ENCODE measurements around the gene MAN2B1.
A peak's percentile ranks its signal among the peaks of the same experiment; 100 is the strongest.
"Not testable (repeated sequence)": the region's sequence is repeated elsewhere in the genome, so short reads cannot be mapped to it uniquely, and the experiment has no call there.

Gene MAN2B1

DNA sequence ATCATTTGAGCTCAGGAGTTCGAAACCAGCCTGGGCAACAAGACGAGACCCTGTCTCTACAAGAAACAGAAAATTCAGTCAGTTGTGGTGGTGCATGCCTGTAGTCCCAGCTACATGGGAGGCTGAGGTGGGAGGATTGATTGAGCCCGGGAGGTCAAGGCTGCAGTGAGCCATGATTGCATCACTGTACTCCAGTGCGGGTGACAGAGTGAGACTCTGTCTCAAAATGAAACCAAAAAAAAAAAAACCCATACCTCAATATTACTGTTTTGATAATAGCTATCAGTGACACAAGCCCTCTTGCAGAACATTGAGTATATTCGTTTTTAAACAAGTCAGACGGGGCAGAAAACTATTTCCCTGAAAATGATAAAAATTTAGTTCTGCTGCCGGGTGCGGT lies 39.6 kb downstream of the MAN2B1 start:
- DNase-seq (ENCODE audit: extremely low spot score, insufficient read length, low read depth) = no peak
- no peak for FAIRE-seq

DNA sequence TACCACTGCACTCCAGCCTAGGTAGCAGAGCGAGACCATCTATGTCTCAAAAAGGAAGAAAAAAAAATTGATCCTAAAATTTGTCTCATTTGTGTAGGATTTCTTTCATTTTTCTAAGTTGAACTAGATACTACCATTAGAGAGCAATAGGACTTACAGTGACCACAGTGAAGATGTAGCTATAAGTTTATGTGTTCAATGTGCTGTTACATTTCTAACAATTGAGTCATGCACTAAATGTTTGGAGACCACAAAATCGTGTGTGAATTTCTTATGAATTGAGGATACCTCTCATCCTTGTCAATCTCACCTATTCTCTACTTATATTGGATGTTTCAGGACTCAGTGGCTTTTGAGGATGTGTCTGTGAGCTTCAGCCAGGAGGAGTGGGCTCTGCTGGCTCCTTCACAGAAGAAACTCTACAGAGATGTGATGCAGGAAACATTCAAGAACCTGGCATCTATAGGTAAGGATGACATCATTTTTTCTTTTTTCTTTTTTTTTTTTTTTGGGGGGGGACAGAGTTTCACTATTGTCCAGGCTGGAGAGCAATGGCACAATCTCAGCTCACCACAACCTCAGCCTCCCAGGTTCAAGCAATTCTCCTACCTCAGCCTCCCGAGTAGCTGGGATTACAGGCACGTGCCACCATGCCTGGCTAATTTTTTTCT lies 43.0 kb downstream of the MAN2B1 start:
- DNase-seq (ENCODE audit: extremely low spot score, insufficient read length, low read depth) = no peak
- no peak for FAIRE-seq

DNA sequence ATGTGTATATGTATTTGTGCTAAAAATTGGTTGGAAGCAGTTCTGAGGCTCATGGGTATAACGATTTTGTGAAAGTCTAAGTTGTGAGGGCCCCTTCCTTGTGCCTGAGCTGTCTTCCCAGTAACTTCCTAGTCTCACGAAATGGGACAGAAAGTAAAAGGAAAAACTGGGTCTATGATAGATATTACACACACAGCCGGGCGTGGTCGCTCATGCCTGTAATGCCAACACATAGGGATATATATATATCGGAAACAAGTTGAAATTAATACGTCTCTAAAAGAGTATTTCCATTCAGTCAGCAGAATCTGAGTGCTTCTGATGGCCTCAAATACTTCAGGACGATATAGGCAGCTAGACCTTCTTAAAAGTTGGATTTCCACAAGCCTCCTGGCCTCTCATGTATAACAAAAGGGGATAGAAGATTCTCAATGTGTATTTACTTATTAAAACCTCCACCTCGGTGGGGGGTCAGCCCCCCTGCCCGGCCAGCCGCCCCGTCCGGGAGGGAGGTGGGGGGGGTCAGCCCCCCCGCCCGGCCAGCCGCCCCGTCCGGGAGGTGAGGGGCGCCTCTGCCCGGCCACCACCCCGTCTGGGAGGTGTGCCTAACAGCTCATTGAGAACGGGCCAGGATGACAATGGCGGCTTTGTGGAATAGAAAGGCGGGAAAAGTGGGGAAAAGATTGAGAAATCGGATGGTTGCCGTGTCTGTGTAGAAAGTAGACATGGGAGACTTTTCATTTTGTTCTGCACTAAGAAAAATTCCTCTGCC lies 45.1 kb downstream of the MAN2B1 start:
- FAIRE-seq; DNase-seq (ENCODE audit: extremely low spot score, insufficient read length, low read depth): not testable (repeated sequence)

DNA sequence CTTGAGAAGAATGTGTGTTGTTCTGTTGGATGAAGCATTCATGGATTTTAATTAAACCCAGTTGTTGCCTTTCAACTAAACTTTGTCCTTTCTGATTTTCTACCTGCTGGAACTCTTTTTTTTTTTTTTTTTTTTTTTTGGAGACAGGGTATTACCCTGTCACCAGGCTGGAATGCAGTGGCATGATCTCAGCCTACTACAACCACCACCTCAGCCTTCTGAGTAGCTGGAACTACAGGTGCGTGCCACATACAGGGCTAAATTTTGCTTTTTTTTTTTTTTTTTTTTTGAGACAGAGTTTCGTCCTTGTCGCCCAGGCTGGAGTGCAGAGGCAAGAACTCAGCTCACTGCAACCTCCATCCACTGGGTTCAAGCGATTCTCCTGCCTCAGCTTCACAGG lies 48.9 kb downstream of the MAN2B1 start:
- DNase-seq (ENCODE audit: extremely low spot score, insufficient read length, low read depth) (no peak), FAIRE-seq (no peak)

DNA sequence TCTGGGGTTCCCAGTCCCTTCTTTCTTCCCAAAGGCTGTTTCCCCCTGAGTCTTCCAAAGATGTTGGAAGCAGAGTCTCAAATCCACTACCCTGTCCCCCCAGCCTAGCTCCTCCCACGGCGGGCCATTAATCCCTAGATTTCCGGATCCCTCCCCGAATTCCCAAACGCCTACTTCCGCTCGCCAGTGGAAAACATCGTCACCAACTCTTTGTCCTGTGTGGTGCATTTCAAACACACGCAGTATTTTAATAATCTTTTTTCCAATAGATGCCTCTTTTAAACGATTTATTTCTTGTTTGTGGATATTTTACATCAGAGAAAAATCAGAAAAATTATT lies 55.2 kb downstream of the MAN2B1 start:
- DNase-seq (ENCODE audit: extremely low spot score, insufficient read length, low read depth) (no peak), FAIRE-seq (no peak)

DNA sequence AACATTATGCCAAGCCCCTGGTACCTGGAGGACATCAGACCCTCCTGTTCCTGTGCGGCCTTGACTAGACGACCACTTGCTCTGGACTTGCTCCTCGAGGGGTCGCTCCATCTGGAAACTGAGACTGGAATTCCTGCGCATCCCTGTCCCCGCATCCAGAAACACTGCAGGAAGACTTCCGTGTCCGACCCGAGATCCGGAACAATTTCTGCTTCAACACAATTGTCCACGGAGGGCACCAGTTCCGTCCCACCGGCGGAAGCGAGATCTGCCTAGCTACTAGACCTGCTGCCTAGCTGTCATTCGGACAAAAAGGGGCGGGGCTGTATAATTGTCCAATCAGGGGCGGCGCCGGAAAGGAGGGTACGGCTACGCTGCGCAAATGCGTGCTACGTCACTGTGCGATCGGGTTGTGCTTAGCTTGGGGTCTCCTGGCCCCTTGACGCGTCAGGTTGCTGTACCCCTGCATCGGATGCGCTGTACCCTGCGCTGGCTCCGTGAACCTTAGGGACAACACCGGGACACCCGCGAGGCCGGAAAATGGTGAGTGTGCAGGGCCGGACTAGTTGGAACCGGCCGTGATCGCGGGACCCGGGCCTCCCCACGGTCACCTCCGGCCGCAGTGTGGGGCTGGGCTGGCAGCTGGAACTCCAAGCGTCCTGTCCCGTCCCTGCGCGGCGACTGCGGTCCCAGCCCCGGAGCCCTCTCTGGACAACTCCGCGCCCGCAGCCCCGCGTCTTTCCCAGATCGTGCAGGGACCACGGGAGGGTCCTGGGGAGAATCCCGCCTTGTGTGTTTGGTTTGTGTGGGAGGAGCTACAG lies 55.8 kb downstream of the MAN2B1 start, which contains the start of the genes ZNF490 and ZNF791:
TSS of gene ZNF490 (minus strand) at position 274 of the 821 bp plus-strand sequence. CDS start at position 141, 133 bp downstream.
TSS of gene ZNF791 (plus strand) at position 381 of the 821 bp plus-strand sequence. CDS start at position 541, 160 bp downstream.
- FAIRE-seq = peak; percentile 99
- peak; percentile 89 for DNase-seq (ENCODE audit: extremely low spot score, insufficient read length, low read depth)

DNA sequence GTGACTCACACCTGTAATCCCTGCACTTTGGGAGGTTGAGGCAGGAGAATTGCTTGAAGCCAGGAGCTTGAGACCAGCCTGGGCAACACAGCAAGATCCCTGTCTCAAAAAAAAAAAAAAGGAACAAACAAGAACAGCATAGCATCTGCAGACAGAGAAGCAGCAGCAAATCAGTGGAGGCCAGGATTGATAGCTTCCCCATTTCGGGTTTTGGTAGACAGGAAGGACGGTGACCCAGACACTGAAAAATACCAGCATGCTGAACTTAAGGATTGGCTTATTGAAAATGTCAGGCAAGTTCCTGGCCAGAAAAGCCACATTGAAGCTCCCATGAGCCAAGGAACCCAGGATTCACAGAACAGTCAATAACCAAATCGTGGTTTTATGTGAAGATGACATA lies 58.9 kb downstream of the MAN2B1 start:
- no peak for DNase-seq (ENCODE audit: extremely low spot score, insufficient read length, low read depth)
- FAIRE-seq = no peak

DNA sequence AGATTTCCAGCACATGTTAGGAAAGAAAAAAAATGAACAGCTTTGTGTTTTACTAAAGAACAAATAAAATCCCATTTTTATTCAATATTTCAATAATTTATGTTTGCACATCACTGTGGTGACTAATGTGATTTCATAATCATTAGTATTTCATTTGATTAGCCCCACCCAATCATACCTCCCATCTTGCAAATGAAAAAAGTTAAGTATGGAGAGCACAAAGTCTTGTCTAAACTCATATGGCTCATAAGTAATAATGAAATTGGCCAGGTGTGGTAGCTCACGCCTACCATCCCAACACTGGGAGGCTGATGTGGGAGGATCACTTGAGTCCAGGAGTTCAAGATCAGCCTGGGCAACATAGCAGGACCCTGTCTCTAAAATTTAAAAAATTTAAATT lies 59.7 kb downstream of the MAN2B1 start:
- FAIRE-seq (no peak), DNase-seq (ENCODE audit: extremely low spot score, insufficient read length, low read depth) (no peak)

DNA sequence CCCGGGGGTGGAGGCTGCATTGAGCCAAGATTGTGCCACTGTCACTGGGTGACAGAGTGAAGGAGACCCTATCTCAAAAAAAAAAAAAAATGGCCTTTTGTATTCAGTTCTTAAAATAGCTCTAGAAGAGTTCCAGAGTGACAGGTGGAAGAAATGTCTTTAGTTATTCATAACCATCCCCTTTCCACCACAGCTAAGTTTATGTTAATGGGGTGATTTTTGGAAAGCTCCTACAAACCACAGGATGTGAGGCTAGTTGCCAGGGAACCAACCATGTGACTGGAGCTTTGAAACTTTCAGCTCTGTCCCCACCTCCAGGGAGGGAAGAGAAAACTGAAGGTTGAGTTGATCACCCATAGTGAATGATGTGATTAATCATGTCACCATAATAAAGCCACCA lies 62.8 kb downstream of the MAN2B1 start:
- DNase-seq (ENCODE audit: extremely low spot score, insufficient read length, low read depth) (no peak), FAIRE-seq (peak; percentile 84)

DNA sequence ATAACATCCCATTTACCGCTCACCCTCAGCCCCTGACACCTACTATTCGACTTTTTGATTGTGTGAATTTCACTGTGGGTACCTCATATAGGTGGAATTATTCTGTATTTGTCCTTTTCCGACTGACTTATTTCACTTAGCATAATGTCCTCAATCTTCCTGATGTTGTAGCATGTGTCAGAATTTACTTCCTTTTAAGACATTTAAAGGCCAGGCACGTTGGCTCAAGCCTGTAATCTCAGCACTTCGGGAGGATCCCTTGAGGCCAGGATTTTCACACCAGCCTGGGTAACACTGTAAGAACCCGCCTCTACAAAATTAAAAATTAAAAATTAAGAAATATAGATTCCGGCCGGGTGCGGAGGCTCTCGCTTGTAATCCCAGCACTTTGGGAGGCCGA lies 68.9 kb downstream of the MAN2B1 start:
- FAIRE-seq = no peak

DNA sequence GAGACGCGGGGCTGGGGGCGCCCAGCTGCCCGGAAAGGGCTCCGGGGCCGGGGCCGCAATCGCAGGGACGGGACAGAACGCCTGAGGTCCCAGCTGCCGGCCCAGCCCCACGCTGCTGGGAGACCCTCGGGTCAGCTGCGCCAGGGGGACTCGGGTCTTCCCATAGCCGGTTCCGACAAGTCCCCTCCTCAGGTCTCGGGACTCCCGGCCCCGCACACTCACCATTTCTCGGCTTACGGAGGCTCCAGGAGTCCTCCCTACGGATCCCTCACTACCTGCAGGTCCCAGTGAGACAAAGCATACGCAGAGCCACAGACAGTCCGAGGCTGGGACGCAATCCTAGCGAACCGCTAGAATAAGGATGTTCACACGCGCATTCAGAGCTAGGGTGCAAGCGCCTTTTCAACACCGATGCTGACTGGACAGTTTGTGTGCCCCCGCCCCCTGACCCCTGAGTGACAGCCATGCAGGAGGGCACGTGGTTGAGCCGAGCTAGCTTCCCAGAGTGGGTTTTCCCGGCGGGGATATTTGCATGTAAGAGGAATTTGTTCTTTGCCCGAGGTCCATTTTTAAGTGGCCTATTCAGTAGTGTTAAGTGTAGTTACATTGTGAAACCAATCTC lies 69.5 kb downstream of the MAN2B1 start:
- FAIRE-seq = no peak
- no peak for DNase-seq (ENCODE audit: extremely low spot score, insufficient read length, low read depth)

More for the DNA sequence above, 68.9 kb downstream of the MAN2B1 start:
- DNase-seq (ENCODE audit: extremely low spot score, insufficient read length, low read depth) = no peak
